ENCODE results near the gene DSCAM. TPM values are rescaled to one million over a fixed set of nuclear protein-coding genes. Genes with fewer than 3 reads are reported as not detected.

Gene DSCAM
- total RNA-seq, 2 experiments from 2014 or later = not detected

- DNase-seq = no peak
- Mint-ChIP-seq H3K9me3 (peaks cover 12% of the 10 kb centered on the region), H3K27ac (no peak overlapping the region), H3K4me1 (ENCODE audit: low read depth) (no peaks in the 10 kb centered on the region), H3K36me3 (no peaks in the 10 kb centered on the region), H3K27me3 (no peaks in the 10 kb centered on the region), H3K4me3 (no peak overlapping the region)
- ChIA-PET POLR2A (no interaction called here), CTCF (no interaction called here)
- intact Hi-C loops (cut with micrococcal nuclease) = no loop called here
These were observed 833.8 kb downstream of the DSCAM start for GRCh38 chr21:40013001-40013735.

- DNase-seq = no peak
- Mint-ChIP-seq H3K27ac (no peak overlapping the region), H3K27me3 (no peaks in the 10 kb centered on the region), H3K36me3 (no peaks in the 10 kb centered on the region), H3K4me1 (ENCODE audit: low read depth) (no peaks in the 10 kb centered on the region), H3K9me3 (peaks cover 12% of the 10 kb centered on the region), H3K4me3 (no peak overlapping the region)
- POLR2A ChIA-PET = no interaction called here
- CTCF ChIA-PET = no interaction called here
- intact Hi-C loops (cut with micrococcal nuclease) = no loop called here
These were observed 835.6 kb downstream of the DSCAM start for GRCh38 chr21:40011371-40011770.

DNA sequence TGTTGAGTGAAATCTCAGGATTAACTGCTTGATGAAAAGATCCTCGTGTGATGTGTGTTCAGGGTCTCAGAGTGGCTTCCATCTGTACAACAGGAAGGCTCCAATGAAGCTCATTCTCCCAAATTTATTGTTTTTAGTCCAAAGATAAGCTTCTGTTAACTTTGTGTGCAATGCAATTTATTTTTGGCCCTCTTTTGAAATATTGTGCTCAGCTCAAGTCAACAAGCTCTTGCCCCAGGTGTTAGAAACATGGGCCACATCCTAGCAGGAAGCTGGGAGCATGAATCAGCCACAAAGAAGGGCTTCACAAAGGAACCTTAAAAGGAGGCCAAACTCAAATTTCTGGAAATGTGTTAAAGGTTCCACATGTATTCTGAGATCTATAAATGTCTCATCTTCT lies 844.0 kb downstream of the DSCAM start:
- CTCF ChIA-PET = no interaction called here
- POLR2A ChIA-PET = no interaction called here
- no peak for DNase-seq

GRCh38 chr21:39984286-39984991 lies 862.5 kb downstream of the DSCAM start:
- H3K4me1 Mint-ChIP-seq (ENCODE audit: low read depth) = no peaks in the 10 kb centered on the region
- peaks cover 3% of the 10 kb centered on the region for H3K9me3 Mint-ChIP-seq
- H3K4me3 Mint-ChIP-seq = no peak overlapping the region
- intact Hi-C loops (cut with micrococcal nuclease) = no loop called here
- H3K27ac Mint-ChIP-seq = no peak overlapping the region
- H3K27me3 Mint-ChIP-seq = no peaks in the 10 kb centered on the region
- CTCF ChIA-PET = no interaction called here
- DNase-seq = no peak
- H3K36me3 Mint-ChIP-seq = no peaks in the 10 kb centered on the region
- POLR2A ChIA-PET = no interaction called here

More for the DNA sequence above, 844.0 kb downstream of the DSCAM start:
- Mint-ChIP-seq H3K27me3 (no peaks in the 10 kb centered on the region), H3K27ac (no peak overlapping the region), H3K4me1 (ENCODE audit: low read depth) (no peaks in the 10 kb centered on the region), H3K36me3 (no peaks in the 10 kb centered on the region), H3K4me3 (no peak overlapping the region), H3K9me3 (peaks cover 8% of the 10 kb centered on the region)
- intact Hi-C loops (cut with micrococcal nuclease) = no loop called here

- Mint-ChIP-seq H3K4me1 (ENCODE audit: low read depth) (no peaks in the 10 kb centered on the region), H3K27ac (no peak overlapping the region), H3K4me3 (no peak overlapping the region), H3K36me3 (no peaks in the 10 kb centered on the region), H3K9me3 (peaks cover 7% of the 10 kb centered on the region), H3K27me3 (peaks cover 5% of the 10 kb centered on the region)
- CTCF ChIA-PET = no interaction called here
- no peak for DNase-seq
- intact Hi-C loops (cut with micrococcal nuclease) = no loop called here
- POLR2A ChIA-PET = no interaction called here
These were observed 866.6 kb downstream of the DSCAM start for GRCh38 chr21:39980241-39980820.

DNA sequence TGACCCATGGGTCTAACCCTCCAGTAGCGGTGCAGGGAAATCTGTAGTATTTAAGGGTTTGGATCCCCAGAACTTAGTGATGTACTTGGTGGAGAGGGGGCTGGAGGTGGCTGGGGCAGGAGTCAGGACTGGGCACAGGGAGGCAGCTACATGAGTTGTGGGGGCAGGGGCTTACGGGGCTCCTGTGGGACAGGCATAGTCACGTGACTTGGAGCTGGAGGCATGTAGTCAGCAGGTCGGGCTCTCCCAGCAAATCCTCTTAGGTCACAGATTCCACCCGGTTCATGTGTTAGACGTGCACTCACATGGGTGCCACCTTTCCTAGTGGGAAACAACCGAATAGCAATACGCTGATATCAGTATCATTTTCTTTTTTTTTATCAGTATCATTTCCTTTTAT lies 867.6 kb downstream of the DSCAM start:
- Mint-ChIP-seq H3K27me3 (peaks cover 5% of the 10 kb centered on the region), H3K4me1 (ENCODE audit: low read depth) (no peaks in the 10 kb centered on the region), H3K36me3 (no peaks in the 10 kb centered on the region), H3K27ac (no peak overlapping the region), H3K9me3 (peaks cover 7% of the 10 kb centered on the region), H3K4me3 (no peak overlapping the region)
- CTCF ChIA-PET = no interaction called here
- DNase-seq = no peak
- POLR2A ChIA-PET = no interaction called here
- intact Hi-C loops (cut with micrococcal nuclease) = no loop called here

- no peaks in the 10 kb centered on the region for H3K4me1 Mint-ChIP-seq (ENCODE audit: low read depth)
- ChIA-PET POLR2A (no interaction called here), CTCF (no interaction called here)
- no peaks in the 10 kb centered on the region for H3K36me3 Mint-ChIP-seq
- intact Hi-C loops (cut with micrococcal nuclease) = no loop called here
- H3K9me3 Mint-ChIP-seq = peaks cover 4% of the 10 kb centered on the region
- no peak for DNase-seq
- no peak overlapping the region for H3K27ac Mint-ChIP-seq
- no peak overlapping the region for H3K4me3 Mint-ChIP-seq
- peaks cover 5% of the 10 kb centered on the region for H3K27me3 Mint-ChIP-seq
These were observed 870.2 kb downstream of the DSCAM start for GRCh38 chr21:39976800-39977199.

DNA sequence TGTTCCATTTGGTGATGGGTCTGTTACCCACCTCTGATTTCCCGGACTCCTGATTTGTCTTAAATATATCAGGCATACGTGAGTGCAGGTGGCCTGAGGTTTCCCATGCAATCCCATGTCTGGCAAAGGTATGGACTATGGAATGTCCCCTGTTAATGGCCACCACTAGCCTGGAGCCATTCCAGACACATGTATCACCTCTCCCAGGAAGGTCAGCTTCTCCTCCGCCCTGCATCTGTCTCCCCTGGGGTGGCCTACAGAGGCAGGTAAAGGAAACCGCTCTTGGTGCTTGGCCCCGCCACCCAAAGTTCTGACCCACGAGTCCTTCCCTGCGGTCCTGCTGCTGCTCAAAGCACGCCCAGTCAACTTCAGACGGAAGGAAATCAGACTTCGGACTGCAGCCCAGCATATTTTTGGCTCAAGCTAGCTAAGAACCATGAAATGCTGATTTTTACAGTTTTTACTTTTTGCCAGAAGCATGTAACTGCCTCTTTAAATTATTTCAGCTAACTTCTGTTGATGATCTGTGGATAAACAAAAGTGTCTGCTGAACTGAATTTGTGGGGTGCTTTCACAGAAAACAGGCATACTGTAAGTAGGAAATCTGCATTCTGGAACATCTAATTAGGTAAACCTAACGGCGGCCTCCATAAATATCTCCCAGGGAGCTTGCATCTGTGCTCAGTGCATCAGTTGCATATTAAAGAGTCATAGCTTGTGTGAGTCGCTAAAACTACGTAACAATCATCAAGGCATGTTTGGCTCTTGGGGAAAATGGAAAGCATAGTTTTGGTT lies 873.8 kb downstream of the DSCAM start:
- no peaks in the 10 kb centered on the region for H3K4me1 Mint-ChIP-seq (ENCODE audit: low read depth)
- ChIA-PET CTCF (no interaction called here), POLR2A (no interaction called here)
- intact Hi-C loops (cut with micrococcal nuclease) = no loop called here
- no peak overlapping the region for H3K27ac Mint-ChIP-seq
- no peaks in the 10 kb centered on the region for H3K36me3 Mint-ChIP-seq
- H3K27me3 Mint-ChIP-seq = peaks cover 5% of the 10 kb centered on the region
- H3K9me3 Mint-ChIP-seq = peaks cover 9% of the 10 kb centered on the region
- no peak for DNase-seq
- H3K4me3 Mint-ChIP-seq = no peak overlapping the region

DNA sequence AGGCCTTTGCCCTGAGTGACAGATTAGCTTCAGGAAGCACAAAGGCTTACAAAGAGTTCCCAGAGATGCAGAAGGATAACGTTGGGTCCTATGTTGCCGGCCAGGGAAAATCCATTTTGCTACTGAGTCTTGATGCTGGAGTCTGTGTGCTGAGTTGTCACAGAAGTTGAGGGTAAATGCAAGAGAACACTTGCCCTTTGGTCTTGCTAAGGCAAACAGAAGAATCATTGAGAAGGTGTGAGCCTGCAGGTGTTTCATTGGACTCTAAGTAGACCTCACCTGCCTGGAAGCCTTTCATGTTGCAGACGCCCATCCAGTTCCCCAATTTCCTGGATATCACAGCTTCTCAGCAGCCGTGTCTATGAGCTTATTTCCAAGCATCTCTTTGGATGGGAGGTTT lies 874.5 kb downstream of the DSCAM start:
- Mint-ChIP-seq H3K27me3 (peaks cover 5% of the 10 kb centered on the region), H3K27ac (no peak overlapping the region), H3K36me3 (no peaks in the 10 kb centered on the region), H3K9me3 (peaks cover 7% of the 10 kb centered on the region), H3K4me1 (ENCODE audit: low read depth) (no peaks in the 10 kb centered on the region), H3K4me3 (no peak overlapping the region)
- ChIA-PET CTCF (no interaction called here), POLR2A (no interaction called here)
- no peak for DNase-seq
- intact Hi-C loops (cut with micrococcal nuclease) = no loop called here

GRCh38 chr21:39971956-39972355 lies 875.0 kb downstream of the DSCAM start:
- POLR2A ChIA-PET = no interaction called here
- CTCF ChIA-PET = no interaction called here
- no peak overlapping the region for H3K4me3 Mint-ChIP-seq
- no peak for DNase-seq
- H3K27me3 Mint-ChIP-seq = peaks cover 5% of the 10 kb centered on the region
- intact Hi-C loops (cut with micrococcal nuclease) = no loop called here
- H3K9me3 Mint-ChIP-seq = peaks cover 7% of the 10 kb centered on the region
- no peaks in the 10 kb centered on the region for H3K36me3 Mint-ChIP-seq
- no peaks in the 10 kb centered on the region for H3K4me1 Mint-ChIP-seq (ENCODE audit: low read depth)
- H3K27ac Mint-ChIP-seq = no peak overlapping the region

DNA sequence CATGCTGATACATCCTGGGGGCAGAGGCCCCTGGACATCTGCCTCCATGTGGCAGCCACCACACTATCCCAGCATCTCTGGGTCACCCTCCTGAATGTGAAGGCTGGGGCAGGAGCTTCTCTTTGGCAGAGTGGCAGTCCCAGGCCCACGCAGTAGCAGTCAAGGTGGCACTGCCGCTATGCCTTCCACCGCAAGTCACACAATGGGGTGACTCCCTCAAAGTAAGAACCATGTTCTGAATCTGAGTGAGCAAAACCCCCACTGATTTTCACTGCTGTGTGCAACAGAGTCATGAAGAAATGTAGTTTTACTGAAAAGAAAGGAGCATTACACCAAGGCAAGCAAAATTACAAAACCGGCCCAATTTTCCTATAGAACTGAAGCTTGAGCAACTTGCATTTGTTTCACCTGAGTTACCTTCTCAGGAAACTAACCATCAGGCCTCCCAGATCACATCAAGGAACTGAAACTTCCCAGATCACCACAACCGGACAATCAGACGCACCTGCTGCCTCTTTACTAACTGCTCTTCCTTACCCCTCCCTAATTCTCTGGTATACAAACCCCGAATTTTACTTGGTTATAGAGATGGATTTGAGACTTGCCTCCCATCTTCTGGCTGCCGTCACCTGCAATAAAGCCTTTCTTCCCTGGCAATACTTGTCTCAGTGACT lies 877.1 kb downstream of the DSCAM start:
- intact Hi-C loops (cut with micrococcal nuclease) = no loop called here
- Mint-ChIP-seq H3K4me3 (no peak overlapping the region), H3K27me3 (no peaks in the 10 kb centered on the region), H3K4me1 (ENCODE audit: low read depth) (no peaks in the 10 kb centered on the region), H3K27ac (no peak overlapping the region), H3K36me3 (no peaks in the 10 kb centered on the region), H3K9me3 (peaks cover 12% of the 10 kb centered on the region)
- POLR2A ChIA-PET = no interaction called here
- no peak for DNase-seq
- CTCF ChIA-PET = no interaction called here

DNA sequence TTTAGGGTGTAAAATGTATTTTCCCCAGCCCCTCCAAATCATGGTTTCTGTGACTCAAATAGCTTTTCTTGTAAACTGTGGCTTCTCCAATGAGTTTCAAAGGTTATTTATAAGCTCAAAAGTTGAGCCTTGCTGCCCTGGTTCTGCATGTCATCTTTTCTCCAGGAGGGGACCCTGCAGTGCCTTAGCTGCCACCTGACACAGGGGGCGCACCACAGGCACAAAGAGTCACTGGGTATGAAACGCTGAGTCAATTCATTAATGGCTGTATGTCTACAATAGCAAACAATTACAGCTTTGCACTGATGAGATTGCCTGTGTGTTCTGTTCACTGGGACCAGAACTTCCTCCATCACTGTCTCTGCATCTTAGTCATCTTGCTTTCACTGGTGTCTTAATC lies 878.9 kb downstream of the DSCAM start:
- no peaks in the 10 kb centered on the region for H3K27me3 Mint-ChIP-seq
- ChIA-PET POLR2A (no interaction called here), CTCF (no interaction called here)

More for the DNA sequence above, 878.9 kb downstream of the DSCAM start:
- H3K27ac Mint-ChIP-seq = no peak overlapping the region
- intact Hi-C loops (cut with micrococcal nuclease) = no loop called here
- no peak for DNase-seq
- H3K4me1 Mint-ChIP-seq (ENCODE audit: low read depth) = no peaks in the 10 kb centered on the region
- no peaks in the 10 kb centered on the region for H3K36me3 Mint-ChIP-seq
- H3K4me3 Mint-ChIP-seq = no peak overlapping the region
- peaks cover 12% of the 10 kb centered on the region for H3K9me3 Mint-ChIP-seq

All from activated CD4-positive, alpha-beta memory T cell treated with anti-CD3 and anti-CD28 coated beads for 36 hours (primary cell).